ENCODE data around the gene CARMIL1.
"Not testable (repeated sequence)": the region's sequence is repeated elsewhere in the genome, so short reads cannot be mapped to it uniquely, and the experiment has no call there.

CARMIL1 gene

GRCh38 chr6:25365154-25365553 lies 86.0 kb downstream of the CARMIL1 start:
- Histone ChIP-seq H3K4me1 (ENCODE audit: control insufficient read depth, insufficient read depth, low read length) (peaks cover 23% of the 10 kb centered on the region), H3K27me3 (ENCODE audit: control insufficient read depth, insufficient read depth, low read length) (no peaks in the 10 kb centered on the region), H3K36me3 (ENCODE audit: control insufficient read depth, insufficient read depth, low read length) (no peaks in the 10 kb centered on the region), H3K9ac (ENCODE audit: low read depth, low read length) (no peak overlapping the region), H3K4me3 (ENCODE audit: low read depth, low read length) (no peak overlapping the region), H3K9me3 (ENCODE audit: control insufficient read depth, insufficient read depth, low read length) (no peaks in the 10 kb centered on the region)

- peaks cover 21% of the 10 kb centered on the region for H3K4me1 ChIP-seq (ENCODE audit: control insufficient read depth, insufficient read depth, low read length)
- H3K4me3 ChIP-seq (ENCODE audit: low read depth, low read length) = no peak overlapping the region
- no peak overlapping the region for H3K9ac ChIP-seq (ENCODE audit: low read depth, low read length)
- H3K27me3 ChIP-seq (ENCODE audit: control insufficient read depth, insufficient read depth, low read length) = no peaks in the 10 kb centered on the region
- H3K36me3 ChIP-seq (ENCODE audit: control insufficient read depth, insufficient read depth, low read length) = no peaks in the 10 kb centered on the region
- no peaks in the 10 kb centered on the region for H3K9me3 ChIP-seq (ENCODE audit: control insufficient read depth, insufficient read depth, low read length)
Measured at GRCh38 chr6:25366903-25367545, 87.8 kb downstream of the CARMIL1 start.

- Histone ChIP-seq H3K9ac (ENCODE audit: low read depth, low read length) (peak overlapping the region; percentile 4), H3K36me3 (ENCODE audit: control insufficient read depth, insufficient read depth, low read length) (no peaks in the 10 kb centered on the region), H3K4me1 (ENCODE audit: control insufficient read depth, insufficient read depth, low read length) (peaks cover 21% of the 10 kb centered on the region), H3K9me3 (ENCODE audit: control insufficient read depth, insufficient read depth, low read length) (no peaks in the 10 kb centered on the region), H3K27me3 (ENCODE audit: control insufficient read depth, insufficient read depth, low read length) (no peaks in the 10 kb centered on the region), H3K4me3 (ENCODE audit: low read depth, low read length) (no peak overlapping the region)
Measured at GRCh38 chr6:25369036-25369432, 89.9 kb downstream of the CARMIL1 start.

- Histone ChIP-seq H3K4me1 (ENCODE audit: control insufficient read depth, insufficient read depth, low read length) (peaks cover 21% of the 10 kb centered on the region), H3K36me3 (ENCODE audit: control insufficient read depth, insufficient read depth, low read length) (no peaks in the 10 kb centered on the region), H3K27me3 (ENCODE audit: control insufficient read depth, insufficient read depth, low read length) (no peaks in the 10 kb centered on the region), H3K9ac (ENCODE audit: low read depth, low read length) (peak overlapping the region; percentile 4), H3K4me3 (ENCODE audit: low read depth, low read length) (no peak overlapping the region), H3K9me3 (ENCODE audit: control insufficient read depth, insufficient read depth, low read length) (no peaks in the 10 kb centered on the region)
Measured at GRCh38 chr6:25369433-25370177, 90.4 kb downstream of the CARMIL1 start.

GRCh38 chr6:25370178-25371036 lies 91.2 kb downstream of the CARMIL1 start:
- Histone ChIP-seq H3K4me3 (ENCODE audit: low read depth, low read length) (no peak overlapping the region), H3K4me1 (ENCODE audit: control insufficient read depth, insufficient read depth, low read length) (peaks cover 21% of the 10 kb centered on the region), H3K9ac (ENCODE audit: low read depth, low read length) (no peak overlapping the region), H3K36me3 (ENCODE audit: control insufficient read depth, insufficient read depth, low read length) (no peaks in the 10 kb centered on the region), H3K27me3 (ENCODE audit: control insufficient read depth, insufficient read depth, low read length) (no peaks in the 10 kb centered on the region), H3K9me3 (ENCODE audit: control insufficient read depth, insufficient read depth, low read length) (no peaks in the 10 kb centered on the region)

- no peaks in the 10 kb centered on the region for H3K36me3 ChIP-seq (ENCODE audit: control insufficient read depth, insufficient read depth, low read length)
- no peak overlapping the region for H3K9ac ChIP-seq (ENCODE audit: low read depth, low read length)
- no peaks in the 10 kb centered on the region for H3K9me3 ChIP-seq (ENCODE audit: control insufficient read depth, insufficient read depth, low read length)
- no peak overlapping the region for H3K4me3 ChIP-seq (ENCODE audit: low read depth, low read length)
- peaks cover 21% of the 10 kb centered on the region for H3K4me1 ChIP-seq (ENCODE audit: control insufficient read depth, insufficient read depth, low read length)
- no peaks in the 10 kb centered on the region for H3K27me3 ChIP-seq (ENCODE audit: control insufficient read depth, insufficient read depth, low read length)
Measured at GRCh38 chr6:25371037-25371347, 91.8 kb downstream of the CARMIL1 start.

GRCh38 chr6:25375125-25375524 lies 96.0 kb downstream of the CARMIL1 start:
- no peaks in the 10 kb centered on the region for H3K9me3 ChIP-seq (ENCODE audit: control insufficient read depth, insufficient read depth, low read length)
- no peaks in the 10 kb centered on the region for H3K36me3 ChIP-seq (ENCODE audit: control insufficient read depth, insufficient read depth, low read length)
- peaks cover 8% of the 10 kb centered on the region for H3K4me1 ChIP-seq (ENCODE audit: control insufficient read depth, insufficient read depth, low read length)
- no peaks in the 10 kb centered on the region for H3K27me3 ChIP-seq (ENCODE audit: control insufficient read depth, insufficient read depth, low read length)
- no peak overlapping the region for H3K9ac ChIP-seq (ENCODE audit: low read depth, low read length)
- no peak overlapping the region for H3K4me3 ChIP-seq (ENCODE audit: low read depth, low read length)

- Histone ChIP-seq H3K36me3 (ENCODE audit: control insufficient read depth, insufficient read depth, low read length) (no peaks in the 10 kb centered on the region), H3K27me3 (ENCODE audit: control insufficient read depth, insufficient read depth, low read length) (no peaks in the 10 kb centered on the region), H3K9me3 (ENCODE audit: control insufficient read depth, insufficient read depth, low read length) (no peaks in the 10 kb centered on the region), H3K4me1 (ENCODE audit: control insufficient read depth, insufficient read depth, low read length) (peaks cover 5% of the 10 kb centered on the region), H3K4me3 (ENCODE audit: low read depth, low read length) (no peak overlapping the region), H3K9ac (ENCODE audit: low read depth, low read length) (no peak overlapping the region)
Measured at GRCh38 chr6:25377664-25378063, 98.5 kb downstream of the CARMIL1 start.

GRCh38 chr6:25381077-25381476 lies 101.9 kb downstream of the CARMIL1 start:
- Histone ChIP-seq H3K27me3 (ENCODE audit: control insufficient read depth, insufficient read depth, low read length) (no peaks in the 10 kb centered on the region), H3K9ac (ENCODE audit: low read depth, low read length) (no peak overlapping the region), H3K4me1 (ENCODE audit: control insufficient read depth, insufficient read depth, low read length) (peaks cover 5% of the 10 kb centered on the region), H3K9me3 (ENCODE audit: control insufficient read depth, insufficient read depth, low read length) (no peaks in the 10 kb centered on the region), H3K4me3 (ENCODE audit: low read depth, low read length) (no peak overlapping the region), H3K36me3 (ENCODE audit: control insufficient read depth, insufficient read depth, low read length) (no peaks in the 10 kb centered on the region)

- H3K36me3 ChIP-seq (ENCODE audit: control insufficient read depth, insufficient read depth, low read length); H3K9me3 ChIP-seq (ENCODE audit: control insufficient read depth, insufficient read depth, low read length); H3K27me3 ChIP-seq (ENCODE audit: control insufficient read depth, insufficient read depth, low read length); H3K4me1 ChIP-seq (ENCODE audit: control insufficient read depth, insufficient read depth, low read length); H3K4me3 ChIP-seq (ENCODE audit: low read depth, low read length); H3K9ac ChIP-seq (ENCODE audit: low read depth, low read length): not testable (repeated sequence)
Measured at GRCh38 chr6:25382476-25382875, 103.3 kb downstream of the CARMIL1 start.

- H3K27me3 ChIP-seq (ENCODE audit: control insufficient read depth, insufficient read depth, low read length) = no peaks in the 10 kb centered on the region
- H3K4me3 ChIP-seq (ENCODE audit: low read depth, low read length) = no peak overlapping the region
- no peak overlapping the region for H3K9ac ChIP-seq (ENCODE audit: low read depth, low read length)
- no peaks in the 10 kb centered on the region for H3K4me1 ChIP-seq (ENCODE audit: control insufficient read depth, insufficient read depth, low read length)
- H3K9me3 ChIP-seq (ENCODE audit: control insufficient read depth, insufficient read depth, low read length) = no peaks in the 10 kb centered on the region
- H3K36me3 ChIP-seq (ENCODE audit: control insufficient read depth, insufficient read depth, low read length) = no peaks in the 10 kb centered on the region
Measured at GRCh38 chr6:25384234-25384633, 105.1 kb downstream of the CARMIL1 start.

- H3K4me1 ChIP-seq (ENCODE audit: control insufficient read depth, insufficient read depth, low read length) = no peaks in the 10 kb centered on the region
- H3K36me3 ChIP-seq (ENCODE audit: control insufficient read depth, insufficient read depth, low read length) = no peaks in the 10 kb centered on the region
- no peaks in the 10 kb centered on the region for H3K27me3 ChIP-seq (ENCODE audit: control insufficient read depth, insufficient read depth, low read length)
- H3K9ac ChIP-seq (ENCODE audit: low read depth, low read length) = no peak overlapping the region
- H3K4me3 ChIP-seq (ENCODE audit: low read depth, low read length) = no peak overlapping the region
- no peaks in the 10 kb centered on the region for H3K9me3 ChIP-seq (ENCODE audit: control insufficient read depth, insufficient read depth, low read length)
Measured at GRCh38 chr6:25384967-25385366, 105.8 kb downstream of the CARMIL1 start.
